K562 treated with DMSO at 1 percent for 24 hours (cell line): Measurements from ENCODE around the gene TGFB2. TPM values are rescaled to one million over a fixed set of nuclear protein-coding genes. Genes with fewer than 3 reads are reported as not detected.

ENCODE experiments used
- total RNA-seq: library from RNA; unstranded; fragments of 300-600 nt; gene quantifications from 2 replicates; pipeline ENCODE4 v1.2.3, GENCODE V29; 2022; ENCODE audit warnings: low read depth; ENCODE audit not compliant: insufficient read depth

Gene TGFB2
- 0.06 TPM in 1 of 2 replicates, not detected in the other for total RNA-seq

GRCh38 chr1:218344814-218345672 is at the start of gene TGFB2:
TGFB2 (plus strand) TSS chr1:218345336; CDS start chr1:218346702, 1,366 bp downstream.

Other genes with a start within 250 kb of the TGFB2 start
- gene RRP15, start 60.0 kb upstream of the TGFB2 start, total RNA-seq, result 2.1 and 3.3 TPM in 2 replicates